Tibial artery (tissue), 4 donors: ENCODE data around the gene CTR9.

Experiments used
- DNase-seq, 2 donors: peaks; one replicate each; pipeline ENCODE4 v3.0.0-alpha.2; 2019
- H3K27ac ChIP-seq, 2 donors: fragments of 200-600 bp; sonication (generic) in 1 of 2; 1 replicate in 1 of 2; 2 replicates in 1 of 2; pipeline ENCODE4 v1.5.1; 2018 to 2019; ENCODE audit warnings: mild to moderate bottlenecking in 1 of 2
- H3K27me3 ChIP-seq, 2 donors: fragments of 200-600 bp; sonication (generic) in 1 of 2; one replicate each; pipeline versions ENCODE4 v1.5.1 to v1.6.0; 2016 to 2019
- H3K36me3 ChIP-seq, 3 donors: fragments of 200-600 bp; sonication (generic) in 2 of 3; one replicate each; pipeline ENCODE4 v1.5.1; 2016 to 2019; ENCODE audit warnings: mild to moderate bottlenecking in 2 of 3
- H3K4me1 ChIP-seq, 4 donors: fragments of 200-600 bp; sonication (generic) in 2 of 4; 1 replicate in 3 of 4; 2 replicates in 1 of 4; pipeline ENCODE4 v1.5.1; 2016 to 2019
- H3K4me3 ChIP-seq, 2 donors: fragments of 200-600 bp; sonication (generic) in 1 of 2; 1 replicate in 1 of 2; 2 replicates in 1 of 2; pipeline ENCODE4 v1.5.1; 2018 to 2019; ENCODE audit warnings: mild to moderate bottlenecking in 2 of 2
- H3K9me3 ChIP-seq, 3 donors: fragments of 200-600 bp; sonication (generic) in 1 of 3; one replicate each; pipeline ENCODE4 v1.5.1; 2016 to 2019
- intact Hi-C: fragments of 100-400 bp; cut with DNase I; formaldehyde crosslinking; loops from one replicate; pipeline ENCODE4 v1.15.0; 2023; ENCODE audit warnings: low total_unique reads
- TF ChIP-seq, protein P1 (sequence below), 2 experiments: fragments of 200-600 bp in 1 of 2; fragments of 450-650 bp in 1 of 2; IDR thresholded peaks; one replicate each; pipeline ENCODE4 v1.5.1; 2017 to 2019; ENCODE audit warnings: antibody characterized with exemption in 2 of 2, mild to moderate bottlenecking in 1 of 2, moderate library complexity in 1 of 2

CTR9 gene

DNA sequence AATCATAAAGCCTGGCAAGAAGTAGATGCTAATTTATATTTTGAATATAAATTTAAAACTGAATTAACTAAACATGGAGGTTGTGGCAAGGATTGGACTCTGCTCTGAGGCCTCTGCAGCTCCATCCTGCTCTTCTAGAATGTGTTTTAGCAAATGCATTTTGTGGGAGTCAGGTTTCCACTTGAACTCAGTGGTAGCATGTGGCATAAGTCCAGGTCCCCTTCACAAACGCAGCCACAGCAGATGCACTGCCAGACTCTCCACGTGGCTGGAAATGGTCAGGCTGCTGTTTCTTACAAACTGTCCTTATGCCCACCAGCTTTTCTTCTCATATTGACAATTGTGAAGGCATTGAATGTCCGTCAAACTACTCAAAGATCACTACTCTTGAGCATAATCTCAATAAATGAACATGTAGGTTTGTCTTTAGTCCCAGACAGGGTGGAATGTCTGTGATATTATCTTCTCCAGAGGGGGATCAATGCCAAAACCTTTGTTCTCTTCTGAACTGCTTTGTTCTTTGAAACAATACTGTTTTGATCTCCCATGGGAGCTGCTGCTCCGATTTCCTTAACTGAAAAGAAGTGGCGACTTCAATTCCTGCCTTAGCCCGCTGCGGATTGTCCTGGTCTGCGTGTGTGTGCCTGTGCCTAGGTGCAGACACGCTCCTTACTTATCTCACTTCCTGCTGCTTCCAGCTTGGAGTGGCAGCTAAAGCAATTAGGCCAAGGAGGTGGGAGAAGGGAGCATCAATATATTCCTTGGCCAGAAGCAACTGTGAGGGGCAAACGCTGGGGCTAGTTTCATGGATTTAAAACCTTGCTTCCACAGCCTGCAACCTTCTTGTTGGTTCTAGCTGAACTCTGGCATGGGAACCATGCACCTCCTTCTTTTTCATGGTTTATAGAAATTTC is 33.4 kb downstream of the CTR9 start:
- Histone ChIP-seq H3K27ac (no peak overlapping the region), H3K27me3 (no peaks in the 10 kb centered on the region), H3K4me1 (no peaks in the 10 kb centered on the region), H3K9me3 (no peaks in the 10 kb centered on the region), H3K36me3 (peaks cover 0 to 9% (median 5%) of the 10 kb centered on the region in 3 donors), H3K4me3 (no peak overlapping the region)
- intact Hi-C loops: no loop called here
- TF ChIP-seq, protein P1, sequence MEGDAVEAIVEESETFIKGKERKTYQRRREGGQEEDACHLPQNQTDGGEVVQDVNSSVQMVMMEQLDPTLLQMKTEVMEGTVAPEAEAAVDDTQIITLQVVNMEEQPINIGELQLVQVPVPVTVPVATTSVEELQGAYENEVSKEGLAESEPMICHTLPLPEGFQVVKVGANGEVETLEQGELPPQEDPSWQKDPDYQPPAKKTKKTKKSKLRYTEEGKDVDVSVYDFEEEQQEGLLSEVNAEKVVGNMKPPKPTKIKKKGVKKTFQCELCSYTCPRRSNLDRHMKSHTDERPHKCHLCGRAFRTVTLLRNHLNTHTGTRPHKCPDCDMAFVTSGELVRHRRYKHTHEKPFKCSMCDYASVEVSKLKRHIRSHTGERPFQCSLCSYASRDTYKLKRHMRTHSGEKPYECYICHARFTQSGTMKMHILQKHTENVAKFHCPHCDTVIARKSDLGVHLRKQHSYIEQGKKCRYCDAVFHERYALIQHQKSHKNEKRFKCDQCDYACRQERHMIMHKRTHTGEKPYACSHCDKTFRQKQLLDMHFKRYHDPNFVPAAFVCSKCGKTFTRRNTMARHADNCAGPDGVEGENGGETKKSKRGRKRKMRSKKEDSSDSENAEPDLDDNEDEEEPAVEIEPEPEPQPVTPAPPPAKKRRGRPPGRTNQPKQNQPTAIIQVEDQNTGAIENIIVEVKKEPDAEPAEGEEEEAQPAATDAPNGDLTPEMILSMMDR (IDR thresholded peaks at IDR 0.05): no peak
- no peak for DNase-seq

DNA sequence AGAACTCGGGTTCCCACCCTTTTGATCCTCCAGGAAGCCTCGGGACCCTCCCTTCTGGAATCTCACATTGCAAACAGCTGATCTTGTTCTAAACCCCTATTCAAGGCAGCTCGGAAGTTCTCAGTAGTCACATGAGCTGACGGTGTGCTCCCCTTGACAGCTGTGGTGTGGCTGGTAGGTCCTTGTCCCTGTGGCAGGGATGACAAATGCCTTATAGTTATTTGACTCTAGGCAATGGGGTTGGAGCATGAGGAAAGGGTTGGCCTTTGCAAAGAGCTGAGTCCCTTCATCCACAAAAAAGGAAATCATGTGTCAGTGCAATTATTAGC is 34.1 kb downstream of the CTR9 start:
- Histone ChIP-seq H3K36me3 (peaks cover 0 to 5% (median 0%) of the 10 kb centered on the region in 3 donors), H3K27ac (no peak overlapping the region), H3K9me3 (no peaks in the 10 kb centered on the region), H3K4me3 (no peak overlapping the region), H3K4me1 (no peaks in the 10 kb centered on the region), H3K27me3 (no peaks in the 10 kb centered on the region)
- no peak for DNase-seq
- TF ChIP-seq, protein P1 (IDR thresholded peaks at IDR 0.05): no peak
- intact Hi-C loops: no loop called here

DNA sequence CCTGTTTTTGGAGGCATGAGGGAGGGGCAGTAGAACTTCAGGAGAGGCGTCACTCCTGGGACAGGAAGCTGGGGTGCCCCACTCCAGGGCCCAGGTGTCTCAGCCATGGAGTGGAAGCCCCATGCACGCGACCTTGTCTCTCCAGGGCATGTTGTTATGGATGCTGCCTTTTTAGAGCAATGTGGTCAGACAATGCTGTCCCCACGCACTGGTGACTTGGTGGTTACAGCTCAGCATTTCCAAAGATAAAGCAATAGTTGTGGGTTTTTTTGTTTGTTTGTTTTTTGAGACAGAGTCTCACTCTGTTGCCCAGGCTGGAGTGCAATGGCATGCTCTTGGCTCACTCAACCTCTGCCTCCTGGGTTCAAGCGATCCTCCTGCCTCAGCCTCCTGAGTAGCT is 35.4 kb downstream of the CTR9 start:
- H3K4me1 ChIP-seq: no peaks in the 10 kb centered on the region
- H3K36me3 ChIP-seq: no peaks in the 10 kb centered on the region
- H3K4me3 ChIP-seq: no peak overlapping the region
- intact Hi-C loops: no loop called here
- DNase-seq: no peak
- H3K27me3 ChIP-seq: no peaks in the 10 kb centered on the region
- no peak overlapping the region for H3K27ac ChIP-seq
- no peaks in the 10 kb centered on the region for H3K9me3 ChIP-seq
- TF ChIP-seq, protein P1 (IDR thresholded peaks at IDR 0.05): no peak

DNA sequence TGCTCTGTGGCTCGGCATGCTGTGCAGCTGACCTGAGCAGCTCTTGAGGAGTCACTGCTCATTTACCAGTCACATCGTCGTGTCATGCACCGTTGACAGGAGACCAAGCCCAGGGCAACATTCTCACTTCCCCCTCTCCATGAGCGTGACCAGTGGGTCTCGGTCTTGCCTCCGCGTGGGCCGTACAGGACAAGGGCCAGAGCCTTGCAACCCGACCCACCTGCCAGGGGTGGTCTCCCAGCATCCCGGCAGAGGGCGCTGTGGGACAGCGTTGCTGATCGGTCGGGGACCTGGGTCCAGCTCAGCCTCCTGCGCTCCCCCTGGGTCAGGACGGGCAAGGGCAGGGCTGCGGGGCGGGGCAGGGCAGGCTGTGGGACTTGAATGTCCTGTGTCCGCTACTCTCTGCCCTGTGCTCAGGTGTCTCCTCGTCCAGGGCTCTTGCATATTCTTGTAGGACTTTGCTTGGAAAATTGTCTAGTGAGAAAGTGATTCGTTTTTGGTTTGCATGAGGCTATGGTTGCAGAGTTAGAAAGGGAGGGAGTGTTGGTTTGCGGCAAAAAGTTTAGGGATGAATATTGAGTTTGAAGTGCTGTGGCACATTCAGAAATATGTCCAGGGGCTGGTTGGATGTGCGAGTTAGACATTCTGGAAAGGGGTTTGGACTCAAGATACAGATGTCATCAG is 41.5 kb downstream of the CTR9 start:
- H3K4me1 ChIP-seq: peaks cover 0 to 9% (median 7%) of the 10 kb centered on the region in 4 donors
- TF ChIP-seq, protein P1 (IDR thresholded peaks at IDR 0.05): peak; percentile 91 to 95
- no peaks in the 10 kb centered on the region for H3K9me3 ChIP-seq
- intact Hi-C loops: loop anchor here (10.0 kb wide), 1 partner anchor 982 kb away; no protein-coding TSS in a partner anchor
- H3K4me3 ChIP-seq: peak overlapping the region in 1 of 2 donors; percentile 7
- no peaks in the 10 kb centered on the region for H3K27me3 ChIP-seq
- H3K27ac ChIP-seq: no peak overlapping the region
- peak; percentile 80 to 90 for DNase-seq
- peaks cover 14 to 23% (median 19%) of the 10 kb centered on the region in 3 donors for H3K36me3 ChIP-seq

DNA sequence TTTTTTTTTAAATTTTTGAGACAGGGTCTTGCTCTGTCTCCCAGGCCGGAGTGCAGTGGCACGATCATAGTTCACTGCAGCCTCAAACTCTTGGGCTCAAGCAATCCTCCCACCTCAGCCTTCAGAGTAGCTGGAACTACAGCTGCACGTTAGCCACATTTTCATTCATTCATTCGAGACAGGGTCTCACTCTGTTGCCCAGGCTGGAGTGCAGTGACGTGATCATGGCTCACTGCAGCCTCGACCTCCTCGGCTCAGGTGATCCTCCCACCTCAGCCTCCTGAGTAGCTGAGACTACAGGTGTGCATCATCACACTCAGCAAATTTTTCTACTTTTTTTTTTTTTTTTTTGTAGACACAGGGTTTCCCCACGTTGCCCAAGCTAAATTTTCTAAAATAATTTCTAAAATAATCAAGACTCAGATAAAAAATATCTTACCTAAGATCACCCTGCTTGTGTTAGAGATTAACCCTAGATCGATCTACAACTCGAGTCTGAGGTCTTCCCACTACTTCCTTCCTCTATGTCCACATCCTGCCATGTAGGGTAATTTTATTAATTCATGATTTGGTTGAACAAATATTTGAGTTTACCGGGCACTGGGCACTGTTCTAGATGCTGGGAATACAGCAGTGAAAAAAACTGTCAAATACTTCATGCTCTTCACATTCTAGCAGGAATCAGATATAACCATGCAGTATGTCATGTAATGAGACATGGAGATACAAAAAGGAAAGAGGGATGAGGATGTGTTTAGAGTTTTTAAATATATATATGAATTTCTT is 42.6 kb downstream of the CTR9 start:
- peaks cover 25 to 34% (median 31%) of the 10 kb centered on the region in 3 donors for H3K36me3 ChIP-seq
- no peaks in the 10 kb centered on the region for H3K9me3 ChIP-seq
- no peak for DNase-seq
- TF ChIP-seq, protein P1 (IDR thresholded peaks at IDR 0.05): no peak
- H3K27me3 ChIP-seq: no peaks in the 10 kb centered on the region
- intact Hi-C loops: loop anchor here (10.0 kb wide), 1 partner anchor 981 kb away; no protein-coding TSS in a partner anchor
- peaks cover 0 to 9% (median 7%) of the 10 kb centered on the region in 4 donors for H3K4me1 ChIP-seq
- H3K27ac ChIP-seq: no peak overlapping the region
- no peak overlapping the region for H3K4me3 ChIP-seq
